ENCODE results near the gene GPR162. TPM values are rescaled to one million over a fixed set of nuclear protein-coding genes. Genes with fewer than 3 reads are reported as not detected.

GPR162 gene
- total and polyA plus RNA-seq, 2 experiments from 2014 or later = 2.3 TPM

DNA sequence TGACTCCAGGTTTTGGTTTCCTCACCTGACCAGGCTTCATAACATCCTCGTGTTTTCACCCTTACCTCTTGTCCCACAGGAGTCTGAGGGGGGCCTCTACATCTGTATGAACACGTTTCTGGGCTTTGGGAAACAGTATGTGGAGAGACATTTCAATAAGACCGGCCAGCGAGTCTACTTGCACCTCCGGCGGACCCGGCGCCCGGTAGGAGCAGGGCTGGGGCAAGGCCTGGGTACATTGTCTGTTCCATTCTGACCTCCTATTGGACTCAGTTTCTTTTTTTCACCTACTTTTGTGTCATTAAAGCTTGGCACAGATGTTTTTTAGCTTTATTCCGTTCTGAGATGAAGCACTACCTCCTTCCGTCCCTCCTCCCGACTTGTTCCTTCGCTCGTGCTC lies 33.7 kb downstream of the GPR162 start:
- Histone ChIP-seq H2AFZ (no peak overlapping the region), H3K27me3 (no peaks in the 10 kb centered on the region), H3K27ac (no peak overlapping the region), H4K20me1 (ENCODE audit: insufficient read depth, poor library complexity, severe bottlenecking) (no peaks in the 10 kb centered on the region), H3K4me2 (no peak overlapping the region), H3K9me3 (ENCODE audit: low read depth) (no peaks in the 10 kb centered on the region), H3K36me3 (replicated peaks; ENCODE audit: insufficient read depth, low read depth) (no peaks in the 10 kb centered on the region), H3K79me2 (peaks cover 27% of the 10 kb centered on the region), H3K4me3 (no peak overlapping the region), H3K9me2 (replicated peaks; ENCODE audit: insufficient read depth) (no peaks in the 10 kb centered on the region), H3K4me1 (ENCODE audit: insufficient read depth) (peaks cover 11% of the 10 kb centered on the region)
- no peak for DNase-seq (ENCODE audit: low spot score)
- WGBS (ENCODE audit: low lambda C conversion rate, missing lambda C conversion rate) = 94% methylated on average over 14 of the region's 14 CpGs
- TF ChIP-seq CTCF (IDR thresholded peaks at IDR 0.05; ENCODE audit: poor library complexity) (no peak), EZH2 (IDR thresholded peaks at IDR 0.05; ENCODE audit: borderline replicate concordance) (no peak), EZH2phosphoT487 (IDR thresholded peaks at IDR 0.05; ENCODE audit: low read depth, severe bottlenecking, unreplicated experiment) (no peak)

- Histone ChIP-seq H3K79me2 (peaks cover 21% of the 10 kb centered on the region), H3K27me3 (no peaks in the 10 kb centered on the region), H3K4me3 (no peak overlapping the region), H3K36me3 (replicated peaks; ENCODE audit: insufficient read depth, low read depth) (no peaks in the 10 kb centered on the region), H3K27ac (no peak overlapping the region), H4K20me1 (ENCODE audit: insufficient read depth, poor library complexity, severe bottlenecking) (no peaks in the 10 kb centered on the region), H3K4me1 (ENCODE audit: insufficient read depth) (peaks cover 1% of the 10 kb centered on the region), H3K4me2 (no peak overlapping the region), H3K9me2 (replicated peaks; ENCODE audit: insufficient read depth) (no peaks in the 10 kb centered on the region), H3K9me3 (ENCODE audit: low read depth) (no peaks in the 10 kb centered on the region), H2AFZ (no peak overlapping the region)
- WGBS (ENCODE audit: low lambda C conversion rate, missing lambda C conversion rate) = 92% methylated on average over 2 of the region's 2 CpGs
- TF ChIP-seq CTCF (IDR thresholded peaks at IDR 0.05; ENCODE audit: poor library complexity) = no peak
- no peak for TF ChIP-seq EZH2phosphoT487 (IDR thresholded peaks at IDR 0.05; ENCODE audit: low read depth, severe bottlenecking, unreplicated experiment)
- no peak for TF ChIP-seq EZH2 (IDR thresholded peaks at IDR 0.05; ENCODE audit: borderline replicate concordance)
- DNase-seq (ENCODE audit: low spot score) = no peak
These were observed 37.2 kb downstream of the GPR162 start for GRCh38 chr12:6858799-6859198.

DNA sequence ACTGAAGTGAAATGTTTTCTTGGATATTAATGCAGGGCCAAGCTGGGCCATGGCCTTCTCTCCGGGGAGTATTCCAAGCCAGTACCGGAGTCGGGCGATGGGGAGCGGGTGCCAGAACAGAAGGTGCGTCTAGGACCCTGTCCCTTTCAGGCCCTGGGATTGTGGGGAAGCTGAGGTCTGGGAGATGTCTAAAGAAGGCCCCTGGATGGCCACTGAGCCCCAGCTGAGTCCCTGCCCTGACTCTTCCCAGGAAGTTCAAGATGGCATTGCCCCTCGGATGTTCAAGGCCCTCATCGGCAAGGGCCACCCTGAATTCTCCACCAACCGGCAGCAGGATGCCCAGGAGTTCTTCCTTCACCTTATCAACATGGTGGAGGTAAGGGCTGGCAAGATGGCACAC lies 38.5 kb downstream of the GPR162 start:
- Histone ChIP-seq H3K36me3 (replicated peaks; ENCODE audit: insufficient read depth, low read depth) (no peaks in the 10 kb centered on the region), H3K9me2 (replicated peaks; ENCODE audit: insufficient read depth) (no peaks in the 10 kb centered on the region), H3K27ac (no peak overlapping the region), H3K4me3 (no peak overlapping the region), H3K9me3 (ENCODE audit: low read depth) (no peaks in the 10 kb centered on the region), H2AFZ (no peak overlapping the region), H3K4me1 (ENCODE audit: insufficient read depth) (no peaks in the 10 kb centered on the region), H3K27me3 (no peaks in the 10 kb centered on the region), H4K20me1 (ENCODE audit: insufficient read depth, poor library complexity, severe bottlenecking) (no peaks in the 10 kb centered on the region), H3K4me2 (no peak overlapping the region), H3K79me2 (peaks cover 8% of the 10 kb centered on the region)
- WGBS (ENCODE audit: low lambda C conversion rate, missing lambda C conversion rate) = 99% methylated on average over 9 of the region's 9 CpGs
- TF ChIP-seq CTCF (IDR thresholded peaks at IDR 0.05; ENCODE audit: poor library complexity) = no peak
- DNase-seq (ENCODE audit: low spot score) = no peak

GRCh38 chr12:6860942-6861341 lies 39.3 kb downstream of the GPR162 start:
- Histone ChIP-seq H3K36me3 (replicated peaks; ENCODE audit: insufficient read depth, low read depth) (no peaks in the 10 kb centered on the region), H3K4me1 (ENCODE audit: insufficient read depth) (no peaks in the 10 kb centered on the region), H3K79me2 (no peaks in the 10 kb centered on the region), H3K4me3 (no peak overlapping the region), H3K27ac (no peak overlapping the region), H3K4me2 (no peak overlapping the region), H4K20me1 (ENCODE audit: insufficient read depth, poor library complexity, severe bottlenecking) (no peaks in the 10 kb centered on the region), H2AFZ (no peak overlapping the region), H3K27me3 (no peaks in the 10 kb centered on the region), H3K9me3 (ENCODE audit: low read depth) (no peaks in the 10 kb centered on the region), H3K9me2 (replicated peaks; ENCODE audit: insufficient read depth) (no peaks in the 10 kb centered on the region)
- DNase-seq (ENCODE audit: low spot score) = no peak
- over 99% methylated on average over 7 of the region's 7 CpGs for WGBS (ENCODE audit: low lambda C conversion rate, missing lambda C conversion rate)
- TF ChIP-seq EZH2 (IDR thresholded peaks at IDR 0.05; ENCODE audit: borderline replicate concordance) (no peak), CTCF (IDR thresholded peaks at IDR 0.05; ENCODE audit: poor library complexity) (no peak), EZH2phosphoT487 (IDR thresholded peaks at IDR 0.05; ENCODE audit: low read depth, severe bottlenecking, unreplicated experiment) (no peak)

All from hepatocyte (in vitro differentiated cells).